Measurements from ENCODE around the gene GPC5.
"Not testable (repeated sequence)": the region's sequence is repeated elsewhere in the genome, so short reads cannot be mapped to it uniquely, and the experiment has no call there.

Gene GPC5

DNA sequence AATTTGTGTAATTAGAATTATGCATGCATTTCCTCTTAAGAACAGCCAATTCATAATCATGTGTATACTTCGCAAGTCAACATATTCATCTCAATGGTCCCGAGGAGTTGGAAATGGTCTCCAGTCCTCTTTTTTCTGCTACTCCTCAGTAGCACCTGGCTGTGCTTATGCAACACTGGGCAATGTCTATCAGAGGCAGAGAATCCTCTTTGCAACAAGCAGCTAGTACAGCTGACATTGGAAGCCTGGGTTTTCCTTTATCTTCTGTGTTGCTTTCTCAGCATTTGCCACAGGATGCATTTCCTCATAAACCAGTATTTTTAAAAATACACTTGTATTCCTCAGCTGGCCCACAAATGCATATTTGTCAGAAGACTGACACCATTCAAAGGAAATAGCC lies 1422.9 kb downstream of the GPC5 start:
- no peak for DNase-seq

DNA sequence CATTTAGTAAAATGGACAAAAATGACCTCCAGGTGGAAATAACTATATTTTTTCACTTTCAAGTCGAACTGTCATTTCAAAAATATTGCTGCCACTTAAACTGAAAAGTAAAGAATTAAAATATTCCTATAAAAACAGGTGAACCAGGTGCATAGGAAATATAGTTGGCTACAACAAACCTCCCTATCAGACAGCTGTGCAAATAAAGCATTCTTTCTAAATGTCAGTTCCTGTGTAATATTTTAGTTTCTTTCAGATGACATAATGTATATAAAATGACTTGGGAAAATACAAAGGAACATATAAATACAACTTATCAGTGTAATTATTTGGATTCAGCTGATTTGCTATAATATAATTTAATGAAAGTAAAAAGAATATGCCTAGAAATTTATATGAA lies 1424.6 kb downstream of the GPC5 start:
- no peak for DNase-seq

DNA sequence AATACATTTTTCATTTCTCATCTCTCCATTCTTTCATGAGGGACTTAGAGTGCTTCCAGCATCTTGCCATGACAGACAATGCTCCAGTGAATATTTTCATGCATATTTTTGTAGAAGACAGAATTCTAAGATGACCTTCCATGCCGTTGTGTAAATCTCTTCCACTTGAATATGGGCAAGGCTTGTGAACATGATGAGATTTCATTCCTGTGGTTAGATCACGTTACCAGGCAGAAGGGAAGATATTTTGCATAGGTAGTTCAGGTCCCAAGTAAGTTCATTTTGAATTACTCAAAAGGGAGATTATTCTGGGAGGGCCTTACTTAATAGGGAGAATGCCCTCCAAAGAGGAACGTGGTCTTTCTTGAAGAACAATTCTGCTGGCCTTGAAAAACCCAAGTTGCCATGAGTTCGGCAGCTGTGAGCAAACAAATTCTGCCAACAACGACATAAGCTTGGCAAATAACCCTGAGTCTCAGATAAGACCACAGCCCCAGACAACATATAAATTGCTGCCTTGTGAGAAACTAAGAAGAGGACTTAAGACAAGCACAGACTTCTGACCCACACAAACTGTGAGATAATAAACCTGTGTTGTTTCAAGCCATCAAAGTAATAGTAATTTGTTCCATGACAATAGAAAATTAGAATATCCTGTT lies 1427.6 kb downstream of the GPC5 start:
- DNase-seq = no peak

DNA sequence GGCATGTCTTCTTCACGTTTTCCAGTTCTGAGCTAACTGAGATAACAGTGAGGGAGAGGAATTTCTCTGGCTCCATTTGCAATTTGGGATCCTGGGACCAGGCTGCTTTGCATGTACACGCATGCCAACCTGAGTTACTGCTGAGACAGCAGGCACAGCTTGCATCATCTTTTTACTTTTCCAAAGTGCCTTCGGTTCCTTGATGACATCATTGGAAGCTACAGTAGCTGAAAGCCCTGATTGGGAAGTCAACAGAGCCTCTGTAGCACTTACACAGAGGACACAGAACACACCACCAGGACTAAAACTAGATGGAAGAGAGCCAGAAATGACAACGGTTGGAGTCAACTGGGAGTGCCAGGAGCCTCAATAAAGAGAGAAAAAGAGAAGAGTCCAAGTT lies 1429.1 kb downstream of the GPC5 start:
- no peak for DNase-seq

DNA sequence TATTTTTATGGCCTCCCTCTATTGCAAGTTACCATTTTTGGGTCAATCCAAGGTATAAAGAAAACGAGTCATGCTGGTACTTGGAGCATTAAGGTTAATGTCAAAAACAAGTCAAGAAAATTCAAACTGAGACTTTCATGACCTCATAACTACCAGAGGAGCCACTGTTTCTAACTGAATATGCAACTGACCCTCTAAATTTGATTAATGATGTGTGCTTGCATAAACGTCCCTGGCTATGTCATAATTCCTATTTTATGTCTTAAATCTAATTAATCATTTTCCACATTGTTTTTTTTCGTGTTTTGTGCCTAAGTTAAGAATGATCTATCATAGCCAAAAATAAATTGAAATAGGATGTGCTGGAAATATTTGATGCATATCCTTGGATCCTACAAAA lies 1431.5 kb downstream of the GPC5 start:
- DNase-seq = no peak

GRCh38 chr13:92830821-92831220 lies 1432.4 kb downstream of the GPC5 start:
- DNase-seq = no peak

DNA sequence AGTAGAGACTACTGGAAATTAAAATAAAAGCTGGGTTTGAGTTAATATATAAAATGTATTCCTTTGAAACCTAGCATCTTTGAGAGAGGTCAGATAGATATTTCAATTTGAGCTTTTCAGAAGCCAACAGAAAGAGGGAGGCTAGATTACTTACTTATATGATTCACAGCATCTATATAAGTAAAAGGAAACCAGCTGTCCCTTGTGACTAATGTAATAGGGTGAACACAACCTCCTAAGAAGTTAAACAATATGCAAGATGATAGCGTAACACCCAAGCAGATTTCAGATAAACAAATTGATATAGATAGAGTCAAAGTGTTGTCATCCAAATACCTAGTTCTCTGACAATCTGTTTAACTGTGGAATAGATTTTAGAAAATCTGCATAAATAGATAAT lies 1434.7 kb downstream of the GPC5 start:
- DNase-seq = no peak

DNA sequence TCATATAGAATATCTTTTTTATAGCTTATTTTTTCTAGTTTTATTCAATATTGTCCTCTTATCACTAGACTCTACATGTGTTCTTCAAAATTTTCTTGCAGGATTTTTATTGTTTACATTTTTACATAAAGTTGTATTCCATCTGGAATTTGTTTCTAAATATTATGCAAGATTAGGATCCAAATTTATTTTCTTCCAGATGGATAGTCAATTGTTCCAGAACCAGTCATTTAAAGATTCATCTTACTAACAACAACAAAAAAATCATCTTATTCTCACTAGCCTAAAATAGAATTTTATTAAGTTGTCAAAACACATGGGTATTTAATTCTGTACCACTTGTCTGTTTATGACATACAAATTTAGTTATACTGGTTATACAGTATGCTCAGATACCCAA lies 1437.8 kb downstream of the GPC5 start:
- DNase-seq = no peak

GRCh38 chr13:92838786-92839185 lies 1440.4 kb downstream of the GPC5 start:
- DNase-seq = no peak

- no peak for DNase-seq
Measured at GRCh38 chr13:92842145-92842544, 1443.7 kb downstream of the GPC5 start.

DNA sequence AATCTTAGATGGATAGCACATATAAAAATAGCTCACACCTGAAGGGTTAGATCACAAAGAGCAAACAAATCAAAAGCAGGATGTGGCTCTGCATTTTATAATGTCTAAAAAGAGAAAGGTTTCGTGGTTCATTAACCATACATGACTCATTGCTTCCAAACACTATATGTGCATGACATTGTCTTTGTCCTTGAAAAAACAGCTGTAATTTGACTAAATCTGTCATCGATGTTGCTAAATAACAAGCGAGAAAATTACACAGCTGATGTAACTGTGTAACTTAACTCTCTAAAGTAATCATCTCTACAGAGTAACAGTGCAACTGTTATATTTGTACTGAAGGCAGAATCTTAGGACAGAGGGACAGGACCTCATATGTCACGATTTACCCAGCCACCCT lies 1445.1 kb downstream of the GPC5 start:
- no peak for DNase-seq

DNA sequence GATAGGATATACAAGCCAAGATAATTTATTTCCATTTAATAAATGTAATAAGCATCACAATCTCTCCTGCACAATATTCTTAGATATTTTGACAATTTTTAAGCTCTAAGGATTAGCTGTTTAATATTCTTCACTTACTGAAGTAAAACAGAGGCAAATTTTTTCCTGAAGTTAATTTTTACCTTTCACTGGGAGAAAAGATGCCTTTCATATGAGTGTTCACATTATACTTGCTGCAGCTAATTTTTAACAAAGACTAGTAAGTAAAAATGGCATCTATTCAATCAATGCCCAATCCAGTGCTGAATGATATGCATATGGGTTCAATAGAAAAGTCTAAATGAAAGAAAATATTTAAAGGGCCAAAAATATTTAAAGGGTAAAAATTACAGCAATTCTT lies 1451.0 kb downstream of the GPC5 start:
- DNase-seq = no peak

- DNase-seq = no peak
Measured at GRCh38 chr13:92864584-92865284, 1466.3 kb downstream of the GPC5 start.

DNA sequence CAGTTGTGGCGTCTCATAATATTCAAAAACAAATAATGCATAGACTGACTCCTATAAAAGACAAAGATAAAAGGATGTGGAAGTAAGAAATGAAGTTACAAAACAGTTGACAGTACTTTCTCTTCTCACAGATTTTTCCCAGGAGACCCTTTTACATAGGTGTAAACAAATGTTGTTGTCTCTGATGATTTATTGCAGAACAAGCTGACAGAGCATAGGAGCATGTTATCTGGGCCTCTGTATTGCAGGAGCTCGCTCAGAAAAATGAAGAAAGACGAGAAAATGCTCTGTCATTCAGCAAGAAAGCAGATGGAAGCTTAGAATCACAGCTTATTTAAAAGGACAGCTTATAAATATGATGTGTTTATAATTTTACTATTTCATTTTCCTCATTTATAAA lies 1474.6 kb downstream of the GPC5 start:
- no peak for DNase-seq

DNA sequence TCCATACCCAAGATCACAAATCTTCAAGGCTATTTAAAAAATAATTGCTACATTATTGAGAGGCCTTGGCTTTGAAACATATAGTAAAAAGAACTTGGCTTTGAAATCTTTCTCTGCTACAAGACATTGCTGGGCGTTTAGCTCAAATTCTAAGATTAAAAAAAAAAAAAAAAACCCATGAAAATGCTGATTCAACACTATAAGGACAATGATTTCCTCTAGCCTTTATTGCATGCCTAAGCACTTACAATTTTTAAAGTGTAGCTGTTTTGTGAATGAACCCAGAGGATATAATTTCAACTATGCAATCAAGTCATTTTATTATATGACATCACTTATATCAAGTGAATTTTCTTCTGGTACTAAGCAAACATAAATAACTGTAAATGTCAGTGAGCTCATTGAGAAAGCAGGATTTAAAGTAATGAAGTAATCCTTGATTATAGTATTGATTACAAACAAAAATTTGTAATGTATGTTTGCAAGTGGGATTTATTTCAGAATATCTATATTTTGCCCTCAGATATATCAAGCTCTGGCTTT lies 1488.2 kb downstream of the GPC5 start:
- no peak for DNase-seq

DNA sequence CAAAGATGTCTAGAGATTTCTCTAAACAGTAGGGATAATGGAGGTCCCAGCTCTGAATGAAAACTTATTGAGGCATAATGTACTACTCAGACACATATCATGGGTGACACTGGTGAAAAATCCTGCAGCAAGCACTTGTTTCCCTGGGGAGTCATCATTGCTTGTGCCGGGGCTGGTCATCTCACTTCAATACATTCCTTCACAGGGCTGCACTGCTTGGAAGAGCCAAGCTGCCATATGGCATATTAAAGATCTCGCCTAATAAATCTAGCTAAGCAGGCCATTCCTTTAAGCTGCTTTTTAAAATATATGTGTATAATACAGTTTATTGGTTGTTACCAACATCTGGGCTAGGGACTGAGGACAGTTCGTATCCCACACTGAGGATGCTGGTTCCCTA lies 1496.0 kb downstream of the GPC5 start:
- DNase-seq = no peak

DNA sequence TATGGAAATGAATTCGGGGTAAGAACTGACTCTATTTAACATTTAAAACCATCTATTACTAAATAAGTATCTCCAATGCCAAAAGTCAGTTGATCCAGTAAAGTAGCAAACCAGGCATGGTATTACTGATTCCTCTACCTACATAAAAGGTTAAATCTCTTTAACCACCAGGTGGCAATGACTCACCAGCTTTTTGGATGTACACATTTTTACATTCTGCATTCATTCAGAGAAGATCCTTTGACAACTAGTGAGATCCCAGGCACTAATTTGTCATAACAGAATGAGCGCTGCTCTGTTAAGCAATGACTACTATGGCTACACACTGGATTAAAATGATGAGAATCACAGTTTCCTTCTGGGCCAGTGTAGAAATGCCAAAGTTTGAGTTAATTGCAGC lies 1498.4 kb downstream of the GPC5 start:
- DNase-seq = no peak

DNA sequence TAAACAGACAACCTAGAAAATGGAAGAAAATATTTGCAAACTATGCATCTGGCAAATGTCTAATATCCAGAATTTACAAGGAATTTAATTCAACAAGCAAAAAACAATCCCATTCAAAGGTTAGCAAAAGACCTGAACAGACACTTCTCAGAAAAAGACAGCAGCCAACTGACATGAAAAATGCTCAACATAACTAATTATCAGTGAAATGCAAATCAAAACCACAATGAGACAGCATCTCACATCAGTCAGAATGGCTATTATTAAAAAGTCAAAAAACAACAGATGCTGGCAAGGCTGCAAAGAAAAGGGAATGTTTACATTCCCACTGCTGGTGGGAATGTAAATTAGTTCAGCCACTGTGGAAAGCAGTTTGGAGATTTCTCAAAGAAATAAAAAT lies 1500.5 kb downstream of the GPC5 start:
- DNase-seq = not testable (repeated sequence)

DNA sequence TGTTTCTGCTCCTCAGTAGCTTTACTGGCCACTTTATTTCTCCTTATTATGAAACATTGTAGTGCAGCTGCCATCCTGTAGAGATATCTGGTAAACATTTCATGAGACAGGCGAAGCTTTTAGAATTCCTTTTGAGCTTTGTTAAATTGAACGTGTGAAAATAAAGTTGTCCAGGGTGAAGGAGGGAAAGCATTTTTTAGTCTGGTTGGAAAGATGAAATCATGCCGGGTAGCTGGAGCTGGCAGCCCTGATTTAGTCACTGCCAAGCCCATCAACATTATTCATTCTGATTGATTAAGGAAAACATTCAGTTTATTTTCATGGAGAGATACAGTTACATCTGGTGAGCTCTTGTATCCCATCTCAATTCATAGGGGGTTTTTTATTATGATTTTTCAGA lies 1502.0 kb downstream of the GPC5 start:
- DNase-seq = no peak

DNA sequence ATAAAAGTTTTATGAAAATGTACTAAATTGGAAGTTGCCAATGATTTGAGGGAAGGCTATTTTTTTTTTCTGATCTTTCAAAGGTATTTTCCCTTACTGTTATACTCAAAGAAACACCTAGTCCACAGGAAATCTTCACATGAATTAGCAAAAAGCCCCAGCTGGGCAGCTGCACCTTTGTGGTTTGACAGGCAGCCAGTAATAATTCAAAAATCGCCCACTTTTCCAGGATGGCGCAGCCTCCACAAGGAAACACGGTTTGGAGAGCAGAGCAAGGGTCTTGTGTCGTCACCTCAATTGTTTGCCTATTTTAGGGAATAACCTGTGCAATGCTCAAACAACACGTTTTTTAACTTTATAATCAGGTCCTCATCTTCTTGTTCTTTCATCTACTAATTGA lies 1503.3 kb downstream of the GPC5 start:
- no peak for DNase-seq

DNA sequence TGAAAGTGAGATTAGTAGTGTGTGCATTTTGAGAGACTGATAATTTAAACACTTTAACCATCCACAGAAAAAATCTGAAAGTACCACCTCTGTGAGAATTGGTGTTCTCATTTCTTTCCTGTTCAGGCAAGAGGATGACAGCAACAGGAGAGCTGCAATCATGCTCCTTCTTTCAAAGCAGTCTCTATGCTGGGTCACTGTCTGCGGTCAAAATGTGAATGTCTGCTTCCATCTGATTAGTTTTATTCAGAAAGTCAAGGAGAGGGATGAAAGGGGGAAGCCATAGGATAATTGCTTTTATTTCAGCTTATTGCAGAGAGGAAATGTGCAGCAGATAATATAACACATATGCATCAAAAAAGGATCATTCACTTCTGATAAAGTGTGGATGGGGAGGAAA lies 1514.2 kb downstream of the GPC5 start:
- no peak for DNase-seq

DNA sequence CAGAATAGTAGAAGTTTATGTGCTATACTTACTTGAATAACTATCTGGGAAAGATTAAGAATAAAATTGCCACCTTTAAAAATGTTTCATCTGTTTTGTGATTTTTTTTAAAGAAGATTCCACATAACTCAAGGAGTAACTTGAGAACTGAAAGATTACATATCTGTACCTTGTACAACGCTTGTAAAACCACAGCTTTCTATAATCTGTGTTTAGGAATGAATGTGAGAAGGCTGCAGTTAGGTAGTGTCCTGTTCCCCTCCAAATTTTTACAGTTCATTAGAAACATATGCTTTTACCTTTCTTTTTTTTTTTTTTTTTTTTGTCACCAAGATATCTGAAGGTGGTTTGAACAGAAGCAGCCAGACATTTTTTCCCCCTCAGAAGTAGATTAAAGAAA lies 1515.4 kb downstream of the GPC5 start:
- no peak for DNase-seq
